KMS-11 (cell line): ENCODE results near the gene PLD1.
A peak's percentile ranks its signal among the peaks of the same experiment; 100 is the strongest.

ENCODE experiments used
- H2AFZ ChIP-seq: fragments of 200-600 bp; sonication (generic); 2 replicates; pipeline ENCODE4 v1.6.1; 2016; ENCODE audit warnings: antibody characterized with exemption, mixed run types, low read depth
- H3K27ac ChIP-seq: fragments of 200-600 bp; sonication (generic); 2 replicates; pipeline ENCODE4 v1.6.1; 2016; ENCODE audit warnings: mild to moderate bottlenecking, mixed run types
- H3K27me3 ChIP-seq: fragments of 200-600 bp; sonication (generic); 2 replicates; pipeline ENCODE4 v1.6.1; 2017; ENCODE audit warnings: mild to moderate bottlenecking, low read depth, mixed run types, moderate library complexity; ENCODE audit not compliant: insufficient read depth
- H3K36me3 ChIP-seq: fragments of 200-600 bp; sonication (generic); 2 replicates; pipeline ENCODE4 v1.6.1; 2017; ENCODE audit warnings: mild to moderate bottlenecking, mixed run types; ENCODE audit not compliant: insufficient read depth
- H3K4me1 ChIP-seq: fragments of 200-600 bp; sonication (generic); 2 replicates; pipeline ENCODE4 v1.6.1; 2016; ENCODE audit warnings: mild to moderate bottlenecking, low read depth, mixed run types; ENCODE audit not compliant: poor library complexity, severe bottlenecking
- H3K4me2 ChIP-seq: fragments of 200-600 bp; sonication (generic); 2 replicates; pipeline ENCODE4 v1.7.0; 2016; ENCODE audit warnings: mild to moderate bottlenecking, mixed run types
- H3K4me3 ChIP-seq: fragments of 200-600 bp; sonication (generic); IDR thresholded peaks from 2 replicates; pipeline ENCODE4 v1.6.1; 2017; ENCODE audit warnings: low read depth, low read length, mixed read lengths; ENCODE audit not compliant: insufficient read depth
- H3K79me2 ChIP-seq: fragments of 200-600 bp; sonication (generic); 2 replicates; pipeline ENCODE4 v1.6.1; 2016; ENCODE audit warnings: low read depth, mixed run types; ENCODE audit not compliant: insufficient read depth
- H3K9ac ChIP-seq: fragments of 200-600 bp; sonication (generic); 2 replicates; pipeline ENCODE4 v1.6.1; 2016; ENCODE audit warnings: mild to moderate bottlenecking, mixed run types
- H4K20me1 ChIP-seq: fragments of 200-600 bp; sonication (generic); 2 replicates; pipeline ENCODE4 v1.6.1; 2016; ENCODE audit warnings: mild to moderate bottlenecking, mixed run types; ENCODE audit not compliant: insufficient read depth
- CTCF ChIP-seq: fragments of 200-600 bp; sonication (generic); conservative IDR thresholded peaks from 2 replicates; pipeline ENCODE4 v1.6.1; 2017; ENCODE audit warnings: low read depth, mild to moderate bottlenecking, antibody characterized with exemption, low read length, moderate library complexity, mixed read lengths

PLD1 gene

DNA sequence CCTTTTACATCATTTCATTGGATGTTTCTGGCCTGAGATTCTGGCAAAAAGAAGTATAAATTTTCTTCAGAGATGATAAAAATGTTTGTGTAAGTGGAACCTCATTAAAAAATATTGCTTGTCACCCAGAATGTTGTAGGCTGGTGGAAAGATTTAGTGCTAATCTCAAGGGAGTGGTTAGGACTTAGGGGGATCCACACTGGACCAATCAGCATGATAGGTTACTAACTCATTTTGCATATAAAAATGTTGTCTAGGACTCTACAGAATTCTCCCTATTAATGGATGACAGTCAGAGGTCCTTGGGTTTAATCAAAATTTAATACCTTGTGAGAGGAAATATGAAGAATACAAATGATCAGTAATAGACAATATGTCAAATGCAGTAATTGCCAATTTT lies 241.5 kb downstream of the PLD1 start:
- TF ChIP-seq CTCF, result no peak
- H3K36me3 ChIP-seq, result no peaks in the 10 kb centered on the region
- no peak overlapping the region for H3K4me2 ChIP-seq
- no peak overlapping the region for H3K27ac ChIP-seq
- H3K79me2 ChIP-seq, result no peaks in the 10 kb centered on the region
- H4K20me1 ChIP-seq, result no peaks in the 10 kb centered on the region
- H3K4me1 ChIP-seq, result no peaks in the 10 kb centered on the region
- no peaks in the 10 kb centered on the region for H3K27me3 ChIP-seq
- H3K4me3 ChIP-seq, result no peak overlapping the region
- no peak overlapping the region for H3K9ac ChIP-seq
- H2AFZ ChIP-seq, result no peak overlapping the region

GRCh38 chr3:171566803-171567422 lies 243.4 kb downstream of the PLD1 start:
- Histone ChIP-seq H3K9ac (no peak overlapping the region), H3K4me1 (no peaks in the 10 kb centered on the region), H3K27me3 (no peaks in the 10 kb centered on the region), H4K20me1 (no peaks in the 10 kb centered on the region), H3K4me3 (no peak overlapping the region), H2AFZ (peak overlapping the region; percentile 19; the same call in 1 of the 2 replicates), H3K36me3 (no peaks in the 10 kb centered on the region), H3K4me2 (no peak overlapping the region), H3K79me2 (no peaks in the 10 kb centered on the region), H3K27ac (no peak overlapping the region)
- peak; percentile 85 for TF ChIP-seq CTCF

DNA sequence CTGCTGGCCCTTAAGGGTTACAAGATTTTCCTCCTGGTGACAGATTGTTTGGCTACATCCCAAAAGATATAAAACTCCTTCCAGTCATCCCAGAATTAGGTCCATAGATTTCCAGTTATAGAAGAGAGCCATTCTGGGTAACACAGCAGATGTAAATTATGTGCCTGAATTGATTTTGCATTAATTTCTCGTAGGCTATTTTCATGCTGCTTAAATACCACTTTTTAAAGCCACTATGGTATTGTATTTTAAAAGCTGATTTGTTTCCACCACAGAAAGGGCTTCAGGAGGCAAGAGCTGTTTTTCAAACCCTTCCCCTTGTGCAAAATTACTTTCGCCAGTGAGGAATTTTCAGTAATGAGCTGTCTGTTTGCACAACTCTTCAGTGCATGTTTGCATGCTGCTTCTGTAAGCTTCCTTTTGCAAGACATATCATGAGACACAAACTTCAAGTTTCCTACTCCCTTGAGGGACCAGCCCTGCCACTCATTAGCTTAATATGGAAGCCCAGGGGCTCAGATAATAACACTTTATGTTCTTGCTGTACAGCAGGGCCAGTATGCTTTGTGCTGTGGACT lies 244.7 kb downstream of the PLD1 start:
- Histone ChIP-seq H4K20me1 (no peaks in the 10 kb centered on the region), H3K4me3 (no peak overlapping the region), H3K4me1 (no peaks in the 10 kb centered on the region), H3K36me3 (no peaks in the 10 kb centered on the region), H3K27ac (no peak overlapping the region), H3K79me2 (no peaks in the 10 kb centered on the region), H3K9ac (no peak overlapping the region), H2AFZ (no peak overlapping the region), H3K27me3 (no peaks in the 10 kb centered on the region), H3K4me2 (no peak overlapping the region)
- no peak for TF ChIP-seq CTCF

- no peak for TF ChIP-seq CTCF
- H3K9ac ChIP-seq, result no peak overlapping the region
- H3K36me3 ChIP-seq, result no peaks in the 10 kb centered on the region
- H3K79me2 ChIP-seq, result no peaks in the 10 kb centered on the region
- no peak overlapping the region for H3K4me2 ChIP-seq
- no peaks in the 10 kb centered on the region for H3K27me3 ChIP-seq
- no peak overlapping the region for H3K4me3 ChIP-seq
- H2AFZ ChIP-seq, result no peak overlapping the region
- H3K4me1 ChIP-seq, result no peaks in the 10 kb centered on the region
- no peak overlapping the region for H3K27ac ChIP-seq
- no peaks in the 10 kb centered on the region for H4K20me1 ChIP-seq
These were observed 245.4 kb downstream of the PLD1 start for GRCh38 chr3:171564748-171565480.
